Progenitor cell of endocrine pancreas (in vitro differentiated cells): ENCODE results near the gene MROH7. TPM values are rescaled to one million over a fixed set of nuclear protein-coding genes. Genes with fewer than 3 reads are reported as not detected.
"Not testable (repeated sequence)": the region's sequence is repeated elsewhere in the genome, so short reads cannot be mapped to it uniquely, and the experiment has no call there.

Experiments used
- DNase-seq: peaks from one replicate; pipeline ENCODE4 v3.0.0; 2021; ENCODE audit warnings: low spot score; ENCODE audit not compliant: unreplicated experiment
- H3K27ac Mint-ChIP-seq: 2 replicates; pipeline ENCODE4 v1.8.0; 2021; ENCODE audit warnings: mild to moderate bottlenecking, moderate library complexity, mixed read lengths
- H3K27me3 Mint-ChIP-seq: 2 replicates; pipeline ENCODE4 v1.8.0; 2021; ENCODE audit warnings: mixed read lengths
- H3K36me3 Mint-ChIP-seq: 2 replicates; pipeline ENCODE4 v1.8.0; 2022; ENCODE audit warnings: mixed read lengths; ENCODE audit not compliant: insufficient read depth
- H3K4me1 Mint-ChIP-seq: 2 replicates; pipeline ENCODE4 v1.8.0; 2021; ENCODE audit warnings: low read depth, mixed read lengths
- H3K4me3 Mint-ChIP-seq: 2 replicates; pipeline ENCODE4 v1.8.0; 2021; ENCODE audit warnings: low read depth, mild to moderate bottlenecking, moderate library complexity, mixed read lengths
- H3K9me3 Mint-ChIP-seq: 2 replicates; pipeline ENCODE4 v1.8.0; 2021; ENCODE audit warnings: low read depth, mixed read lengths
- total RNA-seq: library from RNA; stranded (reverse); gene quantifications from 2 replicates; pipeline ENCODE4 v1.2.1, GENCODE V29; 2021
- TF ChIP-seq, protein P1 (sequence below): fragments of 200-600 bp; sonication (generic); IDR thresholded peaks from one replicate; pipeline ENCODE4 v1.5.0; 2021; ENCODE audit warnings: antibody characterized with exemption, mild to moderate bottlenecking; ENCODE audit not compliant: unreplicated experiment

MROH7 gene
- total RNA-seq, 1 donor from 2014 or later = 0.50 TPM

- H3K9me3 Mint-ChIP-seq = no peaks in the 10 kb centered on the region
- no peaks in the 10 kb centered on the region for H3K36me3 Mint-ChIP-seq
- peaks cover 30% of the 10 kb centered on the region for H3K27me3 Mint-ChIP-seq
- no peak overlapping the region for H3K4me3 Mint-ChIP-seq
- H3K4me1 Mint-ChIP-seq = peaks cover 5% of the 10 kb centered on the region
- DNase-seq = no peak
- TF ChIP-seq, protein P1, sequence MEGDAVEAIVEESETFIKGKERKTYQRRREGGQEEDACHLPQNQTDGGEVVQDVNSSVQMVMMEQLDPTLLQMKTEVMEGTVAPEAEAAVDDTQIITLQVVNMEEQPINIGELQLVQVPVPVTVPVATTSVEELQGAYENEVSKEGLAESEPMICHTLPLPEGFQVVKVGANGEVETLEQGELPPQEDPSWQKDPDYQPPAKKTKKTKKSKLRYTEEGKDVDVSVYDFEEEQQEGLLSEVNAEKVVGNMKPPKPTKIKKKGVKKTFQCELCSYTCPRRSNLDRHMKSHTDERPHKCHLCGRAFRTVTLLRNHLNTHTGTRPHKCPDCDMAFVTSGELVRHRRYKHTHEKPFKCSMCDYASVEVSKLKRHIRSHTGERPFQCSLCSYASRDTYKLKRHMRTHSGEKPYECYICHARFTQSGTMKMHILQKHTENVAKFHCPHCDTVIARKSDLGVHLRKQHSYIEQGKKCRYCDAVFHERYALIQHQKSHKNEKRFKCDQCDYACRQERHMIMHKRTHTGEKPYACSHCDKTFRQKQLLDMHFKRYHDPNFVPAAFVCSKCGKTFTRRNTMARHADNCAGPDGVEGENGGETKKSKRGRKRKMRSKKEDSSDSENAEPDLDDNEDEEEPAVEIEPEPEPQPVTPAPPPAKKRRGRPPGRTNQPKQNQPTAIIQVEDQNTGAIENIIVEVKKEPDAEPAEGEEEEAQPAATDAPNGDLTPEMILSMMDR = no peak
- no peak overlapping the region for H3K27ac Mint-ChIP-seq
These were observed 21.8 kb upstream of the MROH7 start for GRCh38 chr1:54619749-54620148.

- no peak within 1 kb of the TSS for H3K4me3 Mint-ChIP-seq
- TF ChIP-seq, protein P1 = no peak
- H3K36me3 Mint-ChIP-seq = no peaks in the 10 kb centered on the region
- no peaks in the 10 kb centered on the region for H3K9me3 Mint-ChIP-seq
- peak within 1 kb of the TSS; percentile 45 for H3K27ac Mint-ChIP-seq
- peaks cover 5% of the 10 kb centered on the region for H3K4me1 Mint-ChIP-seq
- H3K27me3 Mint-ChIP-seq = peaks cover 17% of the 10 kb centered on the region
- DNase-seq = no peak
These were observed 18.2 kb upstream of the MROH7 start, which contains the start of gene FAM151A for GRCh38 chr1:54623216-54624007. Gene FAM151A (minus strand): TSS chr1:54623525. CDS start chr1:54623395, 130 bp downstream.

GRCh38 chr1:54624466-54625464, 16.8 kb upstream of the MROH7 start:
- H3K27ac Mint-ChIP-seq = no peak overlapping the region

GRCh38 chr1:54627196-54627595, 14.4 kb upstream of the MROH7 start:
- peaks cover 1% of the 10 kb centered on the region for H3K36me3 Mint-ChIP-seq
- H3K9me3 Mint-ChIP-seq = peaks cover 3% of the 10 kb centered on the region

More at GRCh38 chr1:54624466-54625464, 16.8 kb upstream of the MROH7 start:
- no peaks in the 10 kb centered on the region for H3K36me3 Mint-ChIP-seq
- H3K4me3 Mint-ChIP-seq = no peak overlapping the region
- TF ChIP-seq, protein P1 = no peak
- no peak for DNase-seq
- H3K9me3 Mint-ChIP-seq = no peaks in the 10 kb centered on the region
- peaks cover 15% of the 10 kb centered on the region for H3K27me3 Mint-ChIP-seq
- H3K4me1 Mint-ChIP-seq = peaks cover 5% of the 10 kb centered on the region

GRCh38 chr1:54635804-54636203, 5.8 kb upstream of the MROH7 start:
- DNase-seq, H3K36me3 Mint-ChIP-seq, H3K4me3 Mint-ChIP-seq, H3K9me3 Mint-ChIP-seq, H3K27ac Mint-ChIP-seq, H3K27me3 Mint-ChIP-seq, H3K4me1 Mint-ChIP-seq: not testable (repeated sequence)

More at GRCh38 chr1:54627196-54627595, 14.4 kb upstream of the MROH7 start:
- no peak for DNase-seq
- H3K4me1 Mint-ChIP-seq = peaks cover 5% of the 10 kb centered on the region
- H3K27ac Mint-ChIP-seq = no peak overlapping the region
- H3K4me3 Mint-ChIP-seq = no peak overlapping the region
- H3K27me3 Mint-ChIP-seq = peaks cover 11% of the 10 kb centered on the region
- TF ChIP-seq, protein P1 = no peak

GRCh38 chr1:54636461-54637446, 4.8 kb upstream of the MROH7 start:
- H3K9me3 Mint-ChIP-seq, H3K27ac Mint-ChIP-seq, H3K4me1 Mint-ChIP-seq, H3K4me3 Mint-ChIP-seq, DNase-seq, H3K36me3 Mint-ChIP-seq, H3K27me3 Mint-ChIP-seq: not testable (repeated sequence)
